HepG2 (cell line): ENCODE data around the gene KDM1B. TPM values are rescaled to one million over a fixed set of nuclear protein-coding genes. Genes with fewer than 3 reads are reported as not detected.

Experiments
- LCORL ChIP-seq, 2 experiments: fragments of 450-650 bp in 1 of 2; sonication (generic) in 1 of 2; formaldehyde crosslinking in 1 of 2; IDR thresholded peaks; 2 replicates each; pipeline versions ENCODE4 v1.5.0 to v1.6.1; 2017 to 2020; ENCODE audit warnings: antibody characterized with exemption in 1 of 2, missing genetic modification reagents in 1 of 2
- MXI1 ChIP-seq: IDR thresholded peaks from 3 replicates; pipeline ENCODE4 v1.6.1; 2012; ENCODE audit warnings: low read depth, low read length, inconsistent platforms, borderline replicate concordance
- SMARCE1 ChIP-seq: fragments of 450-650 bp; IDR thresholded peaks from 2 replicates; pipeline ENCODE4 v1.6.1; 2017; ENCODE audit warnings: borderline replicate concordance
- STAT5B ChIP-seq: sonication (generic); formaldehyde crosslinking; IDR thresholded peaks from 2 replicates; pipeline ENCODE4 v1.4.0; 2020; ENCODE audit warnings: missing genetic modification reagents
- TOE1 ChIP-seq: sonication (generic); formaldehyde crosslinking; IDR thresholded peaks from 2 replicates; pipeline ENCODE4 v1.4.0; 2020; ENCODE audit warnings: mild to moderate bottlenecking, missing genetic modification reagents
- ZBED4 ChIP-seq: sonication (generic); formaldehyde crosslinking; IDR thresholded peaks from 2 replicates; pipeline ENCODE4 v1.4.0; 2020; ENCODE audit warnings: missing genetic modification reagents, borderline replicate concordance
- ZNF275 ChIP-seq: sonication (generic); formaldehyde crosslinking; IDR thresholded peaks from 2 replicates; pipeline ENCODE4 v1.8.0; 2022; ENCODE audit warnings: missing genetic modification reagents, mild to moderate bottlenecking, inconsistent platforms, borderline replicate concordance
- ZNF335 ChIP-seq: sonication (generic); formaldehyde crosslinking; IDR thresholded peaks from 2 replicates; pipeline ENCODE4 v1.4.0; 2020; ENCODE audit warnings: missing genetic modification reagents
- ZNF512 ChIP-seq: sonication (generic); formaldehyde crosslinking; IDR thresholded peaks from 2 replicates; pipeline ENCODE4 v1.4.0; 2020; ENCODE audit warnings: mild to moderate bottlenecking, missing genetic modification reagents
- ZNF609 ChIP-seq: sonication (generic); formaldehyde crosslinking; IDR thresholded peaks from 2 replicates; pipeline ENCODE4 v1.4.0; 2020; ENCODE audit warnings: mild to moderate bottlenecking, missing genetic modification reagents, borderline replicate concordance
- ZNF704 ChIP-seq: sonication (generic); formaldehyde crosslinking; IDR thresholded peaks from 2 replicates; pipeline ENCODE4 v1.8.1; 2023; ENCODE audit warnings: mild to moderate bottlenecking, inconsistent platforms, moderate library complexity, missing genetic modification reagents, borderline replicate concordance
- polyA plus RNA-seq, 8 experiments: library from polyadenylated mRNA; depleted of rRNA in 3 of 8; stranded (reverse) in 7 of 8; unstranded in 1 of 8; fragments of >200 nt; fragmentation: Illumina TruSeq in 4 of 8; extraction: Trizol in 4 of 8; gene quantifications; 2 replicates each; pipeline versions ENCODE4 v1.2.1 to v1.2.3, GENCODE V29; 2011 to 2016; ENCODE audit warnings: low read depth in 4 of 8, missing spikeins in 1 of 8, mixed read lengths in 1 of 8; ENCODE audit not compliant: insufficient read depth in 1 of 8
- total RNA-seq, 5 experiments: library from RNA; depleted of rRNA; stranded (reverse); fragments of >200 nt; fragmentation: Illumina TruSeq; extraction: Trizol; gene quantifications; 2 replicates each; pipeline ENCODE4 v1.2.3, GENCODE V29; 2016; ENCODE audit warnings: low read depth in 1 of 5

Gene KDM1B
- total and polyA plus RNA-seq, 2 of the 13 experiments (the other 11 are each of a cell fraction or from before 2014, with no cell fraction given): 9.8 to 13.2 TPM

- TF ChIP-seq ZNF609 (CRISPR knock-in tag): peak; percentile 94
- peak; percentile 74; the same call in 1 of the 2 replicates for TF ChIP-seq ZBED4 (CRISPR knock-in tag)
- no peak for TF ChIP-seq LCORL (IDR thresholded peaks at IDR 0.05)
- TF ChIP-seq LCORL (CRISPR knock-in tag; IDR thresholded peaks at IDR 0.05): peak; percentile 95
- peak; percentile 87; the same call in 1 of the 2 replicates for TF ChIP-seq TOE1 (CRISPR knock-in tag)
- TF ChIP-seq ZNF335 (CRISPR knock-in tag): peak; percentile 83
- TF ChIP-seq SMARCE1: no peak
- peak; percentile 95 for TF ChIP-seq ZNF704 (CRISPR knock-in tag)
- peak; percentile 70; the same call in 1 of the 3 replicates for TF ChIP-seq MXI1
- peak; percentile 99 for TF ChIP-seq ZNF275 (CRISPR knock-in tag)
- peak; percentile 87 for TF ChIP-seq ZNF512 (CRISPR knock-in tag)
- peak; percentile 81 for TF ChIP-seq STAT5B (CRISPR knock-in tag)
These were observed 32.8 kb upstream of the KDM1B start, which contains the start of gene NHLRC1 (continued) for GRCh38 chr6:18122128-18123093.
